ENCODE measurements around the gene DYNC1LI2.

The DYNC1LI2 gene

DNA sequence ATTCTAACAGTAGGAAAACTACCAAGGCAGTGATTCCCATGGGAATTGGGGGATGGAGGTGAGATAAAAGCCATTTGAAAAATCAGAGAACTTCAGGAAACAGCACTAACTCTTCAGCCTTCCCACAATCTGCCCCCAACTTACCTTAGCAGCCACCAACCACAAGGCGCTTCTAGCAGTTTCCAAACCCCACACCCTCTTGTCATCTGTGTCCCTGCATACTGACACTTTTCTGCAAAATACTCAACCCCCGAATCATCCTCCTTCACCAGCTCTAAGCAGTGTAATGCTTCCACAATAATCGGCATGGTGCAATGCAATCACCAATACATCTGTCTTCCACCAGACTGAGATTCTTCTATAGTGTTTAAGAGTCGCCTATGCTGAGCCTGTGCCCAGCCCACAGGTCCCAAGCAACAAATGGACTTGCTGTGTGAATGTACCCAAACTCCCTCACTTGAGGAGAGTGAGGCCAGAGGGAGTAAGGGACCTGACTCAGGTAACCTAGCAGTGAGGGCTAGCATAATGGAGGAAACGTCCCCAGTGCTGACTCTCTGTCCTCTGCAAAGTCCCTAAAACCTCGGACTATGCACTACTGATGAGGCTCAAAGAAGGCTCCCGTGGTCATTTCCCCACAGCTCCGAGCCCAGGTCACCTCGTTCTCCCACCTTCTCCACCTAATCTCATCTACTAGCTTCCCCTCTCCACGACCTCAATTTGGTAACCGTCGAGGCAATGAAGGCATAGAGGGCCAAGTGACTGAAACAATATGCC lies 943 bp downstream of the DYNC1LI2 start:
- peaks cover 42% of the 10 kb centered on the region for H3K4me1 Mint-ChIP-seq (ENCODE audit: low read depth)

DNA sequence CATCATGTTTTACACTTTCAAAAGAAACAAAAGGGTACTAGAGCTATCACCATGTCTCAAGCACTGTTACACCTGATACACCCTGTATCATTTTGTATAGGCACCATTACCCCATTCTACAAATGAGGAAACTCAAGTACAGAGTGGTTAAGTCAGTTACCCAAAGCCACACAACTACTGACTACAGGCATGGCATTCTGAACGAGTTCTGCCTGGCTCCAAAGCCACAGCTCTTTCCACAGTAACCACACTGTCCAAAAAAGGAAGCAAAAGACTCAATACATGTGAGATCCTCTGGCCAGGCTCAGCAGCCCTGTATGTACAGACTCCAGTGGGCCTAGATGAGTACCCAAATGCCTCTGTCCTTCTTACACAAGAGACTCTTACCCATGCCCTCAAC lies 4.7 kb downstream of the DYNC1LI2 start:
- Mint-ChIP-seq H3K36me3 (no peaks in the 10 kb centered on the region), H3K27me3 (no peaks in the 10 kb centered on the region), H3K4me3 (peak overlapping the region; percentile 15), H3K27ac (peak overlapping the region; percentile 4), H3K4me1 (ENCODE audit: low read depth) (peaks cover 38% of the 10 kb centered on the region), H3K9me3 (ENCODE audit: low read depth) (no peaks in the 10 kb centered on the region)

More for the DNA sequence above, 943 bp downstream of the DYNC1LI2 start:
- Mint-ChIP-seq H3K36me3 (no peaks in the 10 kb centered on the region), H3K27me3 (peaks cover 1% of the 10 kb centered on the region), H3K9me3 (ENCODE audit: low read depth) (no peaks in the 10 kb centered on the region), H3K4me3 (peak overlapping the region; percentile 95), H3K27ac (peak overlapping the region; percentile 92)

DNA sequence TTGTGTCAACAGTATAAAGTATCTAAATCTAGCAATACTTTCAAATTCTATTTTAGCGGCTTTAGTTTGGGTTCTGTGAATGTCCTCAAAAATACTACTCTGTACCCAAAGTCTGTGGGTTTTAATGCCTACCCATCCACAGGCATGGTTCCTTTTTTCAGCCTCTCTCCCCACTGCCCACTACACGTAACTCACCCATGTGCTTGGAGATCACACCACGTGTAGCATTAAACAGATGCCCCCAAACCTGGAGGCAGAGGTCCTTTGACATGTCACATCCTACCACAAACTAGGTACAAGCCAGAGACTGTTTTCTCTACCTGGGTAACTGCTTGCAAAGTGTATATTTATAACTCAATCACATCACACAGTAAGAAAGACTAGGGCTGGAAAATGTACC lies 5.4 kb downstream of the DYNC1LI2 start:
- no peaks in the 10 kb centered on the region for H3K9me3 Mint-ChIP-seq (ENCODE audit: low read depth)
- H3K27ac Mint-ChIP-seq, result no peak overlapping the region
- peaks cover 41% of the 10 kb centered on the region for H3K4me1 Mint-ChIP-seq (ENCODE audit: low read depth)
- no peak overlapping the region for H3K4me3 Mint-ChIP-seq
- H3K36me3 Mint-ChIP-seq, result peaks cover 2% of the 10 kb centered on the region
- H3K27me3 Mint-ChIP-seq, result no peaks in the 10 kb centered on the region

DNA sequence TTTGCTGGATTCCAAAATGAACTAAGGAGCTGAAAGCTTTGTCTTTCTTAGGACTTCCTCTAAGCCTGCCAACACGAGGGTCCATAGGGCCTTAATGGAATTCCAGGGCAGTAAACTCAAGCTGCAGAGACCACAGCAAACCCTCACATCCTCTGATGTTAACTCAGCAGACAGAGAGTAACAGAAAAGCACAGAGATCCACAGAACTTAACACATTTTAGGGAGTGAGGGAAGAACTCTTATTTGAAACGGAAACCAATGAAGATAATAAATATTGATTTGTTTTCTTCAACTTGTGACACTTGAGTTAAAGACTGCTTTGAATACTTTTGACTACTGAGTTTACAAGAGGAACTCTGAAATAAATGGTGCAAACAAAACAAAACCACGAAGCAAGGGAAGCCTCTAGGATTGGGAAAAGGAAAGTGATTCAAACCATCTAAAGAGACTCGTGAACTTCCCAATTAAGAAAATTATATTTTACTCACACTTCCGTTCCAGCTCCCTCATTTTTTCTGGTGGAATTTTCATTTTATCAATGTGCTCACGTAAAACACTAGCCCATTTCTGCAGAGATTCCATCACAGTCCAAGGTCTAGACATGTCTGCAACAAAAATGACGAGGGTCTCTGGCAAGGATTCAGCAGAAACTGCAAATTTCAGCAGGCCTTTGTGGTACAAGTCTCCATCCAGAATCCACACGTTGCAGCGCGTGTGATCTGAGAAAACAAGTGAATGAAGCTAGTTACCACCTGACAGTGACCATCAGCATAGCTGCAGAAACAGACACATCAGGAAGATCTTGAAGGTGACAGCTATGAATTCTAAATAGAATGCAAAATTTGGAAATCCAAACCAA lies 9.2 kb downstream of the DYNC1LI2 start:
- Mint-ChIP-seq H3K4me3 (no peak overlapping the region), H3K36me3 (peaks cover 3% of the 10 kb centered on the region), H3K27me3 (no peaks in the 10 kb centered on the region), H3K27ac (no peak overlapping the region), H3K4me1 (ENCODE audit: low read depth) (peaks cover 27% of the 10 kb centered on the region), H3K9me3 (ENCODE audit: low read depth) (no peaks in the 10 kb centered on the region)

DNA sequence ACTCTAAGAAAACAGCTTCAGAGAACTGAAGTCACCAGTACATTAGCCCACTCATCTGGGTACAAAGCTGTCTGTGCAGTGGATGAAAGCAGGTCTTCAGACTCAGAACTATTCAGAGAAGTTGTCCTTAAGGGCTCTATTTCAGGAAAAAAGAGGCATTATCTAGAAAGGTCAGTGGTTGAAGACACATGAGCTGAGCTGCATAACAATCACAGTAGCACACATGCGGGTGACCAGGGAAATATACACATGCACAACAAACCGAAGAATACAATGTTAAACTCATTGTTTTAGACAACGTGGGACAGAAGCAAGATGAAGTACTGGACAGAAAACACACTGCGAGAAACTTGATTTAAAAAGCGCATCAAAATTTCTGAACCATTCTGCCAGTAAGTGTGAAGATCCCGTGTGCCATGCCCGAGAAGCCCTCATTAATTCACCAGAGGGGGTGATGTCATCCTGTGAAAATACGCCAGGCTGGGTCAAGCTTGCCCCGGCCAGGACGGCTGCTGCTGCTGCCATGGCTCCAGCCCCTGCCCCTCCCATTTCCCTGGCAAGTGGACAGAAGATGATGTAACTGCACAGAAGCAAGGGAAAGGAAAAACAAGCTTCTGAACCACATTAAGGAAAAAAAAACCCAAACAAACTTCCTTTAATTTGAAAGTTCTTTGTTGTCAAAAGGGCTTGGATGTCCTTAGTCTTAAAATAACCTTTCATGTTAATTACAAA lies 10.1 kb downstream of the DYNC1LI2 start:
- Mint-ChIP-seq H3K36me3 (peaks cover 3% of the 10 kb centered on the region), H3K9me3 (ENCODE audit: low read depth) (no peaks in the 10 kb centered on the region), H3K27me3 (no peaks in the 10 kb centered on the region), H3K4me1 (ENCODE audit: low read depth) (peaks cover 21% of the 10 kb centered on the region), H3K27ac (peak overlapping the region; percentile 17), H3K4me3 (no peak overlapping the region)

DNA sequence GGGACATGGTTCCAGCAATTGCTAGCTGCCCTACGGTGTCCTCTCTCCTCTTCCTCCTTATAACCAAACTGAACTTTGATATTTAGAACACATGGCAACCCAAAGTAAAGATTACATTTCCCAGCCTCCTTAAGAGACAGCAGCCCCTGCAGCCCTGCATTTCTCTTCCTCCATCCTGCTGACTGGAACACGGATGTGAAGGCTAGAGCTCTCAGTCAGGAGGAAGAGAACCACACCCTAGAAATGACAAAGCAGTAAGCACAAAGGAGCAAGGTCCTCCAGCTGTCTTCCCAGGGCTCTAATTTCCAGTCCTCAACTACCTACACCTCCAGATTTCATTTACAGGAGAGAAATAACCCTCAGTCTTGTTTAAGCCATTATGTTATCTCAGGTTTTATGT lies 10.9 kb downstream of the DYNC1LI2 start:
- no peak overlapping the region for H3K4me3 Mint-ChIP-seq
- H3K36me3 Mint-ChIP-seq, result peaks cover 3% of the 10 kb centered on the region
- H3K9me3 Mint-ChIP-seq (ENCODE audit: low read depth), result no peaks in the 10 kb centered on the region
- no peak overlapping the region for H3K27ac Mint-ChIP-seq
- no peaks in the 10 kb centered on the region for H3K27me3 Mint-ChIP-seq
- peaks cover 18% of the 10 kb centered on the region for H3K4me1 Mint-ChIP-seq (ENCODE audit: low read depth)

DNA sequence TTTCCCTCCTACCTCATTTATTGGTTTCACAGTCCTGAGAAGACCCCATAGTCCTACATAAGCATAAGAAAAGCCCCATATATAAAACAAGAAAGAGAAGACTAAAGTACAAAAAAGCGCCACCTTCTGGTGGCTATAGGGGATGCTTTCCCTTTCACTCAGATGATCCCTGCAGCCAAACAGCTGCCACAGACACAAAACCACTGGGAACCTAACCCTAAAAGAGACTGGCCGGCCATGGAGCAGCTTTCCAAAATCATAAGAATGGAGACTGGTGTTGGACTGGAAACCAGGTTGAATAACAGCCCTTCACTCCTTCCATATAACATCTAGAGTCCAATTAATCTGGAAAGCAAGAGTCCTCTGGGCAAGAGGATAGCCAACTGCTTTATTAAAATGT lies 11.4 kb downstream of the DYNC1LI2 start:
- H3K27ac Mint-ChIP-seq, result no peak overlapping the region
- H3K27me3 Mint-ChIP-seq, result no peaks in the 10 kb centered on the region
- peaks cover 18% of the 10 kb centered on the region for H3K4me1 Mint-ChIP-seq (ENCODE audit: low read depth)
- peaks cover 3% of the 10 kb centered on the region for H3K36me3 Mint-ChIP-seq
- no peaks in the 10 kb centered on the region for H3K9me3 Mint-ChIP-seq (ENCODE audit: low read depth)
- H3K4me3 Mint-ChIP-seq, result no peak overlapping the region

DNA sequence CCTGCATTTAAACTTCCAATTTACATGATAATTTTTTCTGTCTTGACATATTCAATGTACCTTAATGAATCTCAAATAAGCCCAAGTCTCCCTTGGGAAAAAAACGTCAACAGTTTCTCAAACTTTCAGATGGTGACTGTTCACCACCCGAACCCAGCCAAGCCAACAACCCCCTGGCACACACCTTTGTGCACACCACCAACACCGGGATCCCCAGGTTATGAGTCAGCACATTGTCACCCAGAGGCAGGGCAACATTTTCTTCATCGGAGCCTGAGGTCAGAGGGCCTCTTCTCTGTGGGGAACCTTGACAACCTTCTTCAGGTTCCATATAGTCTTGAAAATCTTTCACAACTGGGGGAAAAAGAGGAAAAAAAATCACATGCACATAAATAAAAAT lies 15.5 kb downstream of the DYNC1LI2 start:
- H3K36me3 Mint-ChIP-seq, result peaks cover 7% of the 10 kb centered on the region
- no peaks in the 10 kb centered on the region for H3K27me3 Mint-ChIP-seq
- H3K4me1 Mint-ChIP-seq (ENCODE audit: low read depth), result peaks cover 13% of the 10 kb centered on the region
- H3K27ac Mint-ChIP-seq, result peak overlapping the region; percentile 50
- H3K4me3 Mint-ChIP-seq, result no peak overlapping the region
- H3K9me3 Mint-ChIP-seq (ENCODE audit: low read depth), result no peaks in the 10 kb centered on the region

DNA sequence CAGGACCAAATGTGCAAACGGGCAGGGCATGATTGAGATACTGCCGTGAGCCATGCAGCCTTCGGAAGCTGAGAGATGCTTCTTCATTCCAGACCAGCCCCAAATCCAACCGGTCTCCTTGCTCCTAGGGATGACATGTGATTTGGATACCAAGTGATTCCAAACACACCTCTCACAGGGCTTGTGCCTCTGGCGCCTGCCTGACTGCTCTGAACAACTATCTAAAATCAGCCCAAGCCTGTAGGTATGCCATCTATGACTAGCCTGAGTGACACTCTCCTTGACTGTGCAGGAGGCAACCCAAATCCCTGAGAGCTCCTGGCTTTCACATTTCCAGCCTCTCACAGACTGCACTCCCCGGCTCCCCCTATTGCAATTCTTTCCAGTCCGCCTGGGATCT lies 20.3 kb downstream of the DYNC1LI2 start:
- peaks cover 6% of the 10 kb centered on the region for H3K4me1 Mint-ChIP-seq (ENCODE audit: low read depth)

DNA sequence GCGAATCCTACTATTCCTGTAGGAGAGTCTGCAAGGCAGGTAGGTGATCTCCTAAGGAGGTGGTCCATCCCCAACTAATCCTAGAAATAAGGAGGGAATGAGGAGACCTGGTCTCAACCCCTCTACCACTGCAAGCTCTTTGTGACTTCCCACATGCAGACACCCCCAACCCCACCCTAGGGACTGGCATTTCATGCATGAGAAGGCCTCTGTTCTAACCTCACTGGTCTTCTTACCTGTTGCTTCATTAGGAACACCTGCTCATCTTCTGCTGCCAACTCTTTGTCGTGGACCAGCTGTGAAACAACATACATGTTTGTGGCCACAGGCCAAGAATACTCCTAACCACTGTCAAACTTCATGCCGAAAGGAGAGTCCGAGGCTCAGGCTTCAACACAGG lies 22.6 kb downstream of the DYNC1LI2 start:
- peaks cover 6% of the 10 kb centered on the region for H3K4me1 Mint-ChIP-seq (ENCODE audit: low read depth)
- H3K27ac Mint-ChIP-seq, result no peak overlapping the region
- no peaks in the 10 kb centered on the region for H3K27me3 Mint-ChIP-seq
- H3K9me3 Mint-ChIP-seq (ENCODE audit: low read depth), result no peaks in the 10 kb centered on the region
- peaks cover 10% of the 10 kb centered on the region for H3K36me3 Mint-ChIP-seq
- H3K4me3 Mint-ChIP-seq, result no peak overlapping the region

More for the DNA sequence above, 20.3 kb downstream of the DYNC1LI2 start:
- Mint-ChIP-seq H3K4me3 (no peak overlapping the region), H3K36me3 (peaks cover 10% of the 10 kb centered on the region), H3K27me3 (no peaks in the 10 kb centered on the region), H3K9me3 (ENCODE audit: low read depth) (no peaks in the 10 kb centered on the region), H3K27ac (no peak overlapping the region)

DNA sequence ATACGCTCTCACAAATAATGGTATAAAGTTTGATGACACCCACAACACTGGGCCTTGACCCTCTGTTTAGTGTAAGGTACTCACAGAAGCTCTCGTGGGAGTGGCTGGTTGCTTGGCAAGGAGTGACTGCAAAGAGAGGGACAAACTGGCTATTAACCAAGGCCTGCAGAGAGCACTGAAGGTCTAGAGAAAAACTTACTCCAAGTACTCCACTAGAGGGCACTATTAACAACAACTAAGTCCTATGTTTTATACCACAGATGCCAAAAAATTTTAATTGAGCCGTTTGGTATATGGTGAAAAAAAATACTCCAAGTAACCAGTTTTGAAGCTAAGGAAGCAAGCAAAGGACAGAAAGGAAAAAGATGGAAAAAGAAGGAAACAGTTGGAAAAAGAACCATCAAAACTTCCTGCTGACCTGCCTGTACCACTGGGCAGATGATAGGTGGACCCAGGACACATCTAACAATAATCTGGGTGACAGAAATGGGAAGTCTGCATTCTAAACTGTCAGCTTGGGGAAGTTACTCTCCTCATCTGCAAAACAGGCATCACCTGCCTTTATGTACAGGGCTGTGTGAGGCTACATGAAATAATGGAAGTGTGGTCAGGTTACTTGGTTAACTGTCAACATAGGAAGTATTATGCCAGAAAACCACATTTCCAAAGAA lies 23.2 kb downstream of the DYNC1LI2 start:
- H3K9me3 Mint-ChIP-seq (ENCODE audit: low read depth), result no peaks in the 10 kb centered on the region
- H3K4me3 Mint-ChIP-seq, result no peak overlapping the region
- peaks cover 6% of the 10 kb centered on the region for H3K4me1 Mint-ChIP-seq (ENCODE audit: low read depth)
- no peaks in the 10 kb centered on the region for H3K27me3 Mint-ChIP-seq
- H3K27ac Mint-ChIP-seq, result peak overlapping the region; percentile 42
- peaks cover 12% of the 10 kb centered on the region for H3K36me3 Mint-ChIP-seq

DNA sequence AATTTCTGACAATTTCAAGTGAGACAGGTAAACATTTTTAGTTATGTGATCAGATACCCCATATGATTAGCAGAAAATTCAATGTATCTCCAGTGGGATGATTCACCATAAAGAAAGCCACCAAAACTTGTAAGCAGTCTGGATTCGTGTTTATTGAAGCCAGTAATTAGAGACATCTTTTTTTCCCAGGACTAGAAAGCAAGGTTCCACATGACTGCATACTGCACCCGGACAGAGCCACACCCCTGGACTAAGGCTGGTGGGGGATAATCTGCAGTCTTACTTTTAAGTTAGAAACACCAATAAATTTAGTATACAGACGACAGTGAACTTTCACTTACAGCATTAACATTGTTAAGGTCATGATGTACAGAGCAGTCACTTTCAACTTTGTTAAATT lies 30.6 kb downstream of the DYNC1LI2 start:
- H3K4me3 Mint-ChIP-seq, result no peak overlapping the region
- peaks cover 2% of the 10 kb centered on the region for H3K36me3 Mint-ChIP-seq
- H3K4me1 Mint-ChIP-seq (ENCODE audit: low read depth), result no peaks in the 10 kb centered on the region
- no peaks in the 10 kb centered on the region for H3K27me3 Mint-ChIP-seq
- H3K9me3 Mint-ChIP-seq (ENCODE audit: low read depth), result no peaks in the 10 kb centered on the region
- no peak overlapping the region for H3K27ac Mint-ChIP-seq

DNA sequence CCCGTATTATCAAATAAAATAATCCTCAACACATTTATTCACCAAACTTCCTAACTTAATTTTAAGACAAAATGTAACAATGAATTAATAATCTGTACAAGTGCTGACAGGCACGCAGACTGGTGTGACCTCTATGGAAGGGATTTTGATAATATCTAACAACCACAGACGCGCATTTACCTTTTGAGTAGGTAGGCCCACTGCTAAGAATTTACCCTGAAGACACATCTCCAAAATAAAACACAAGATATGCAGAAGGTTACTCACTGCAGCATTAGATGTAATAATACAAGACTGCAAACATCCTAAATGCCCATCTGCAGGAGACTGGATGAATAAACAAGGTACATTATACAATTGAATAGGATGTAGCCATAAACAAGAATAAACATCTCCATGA lies 32.2 kb downstream of the DYNC1LI2 start:
- H3K36me3 Mint-ChIP-seq, result peaks cover 2% of the 10 kb centered on the region
- no peak overlapping the region for H3K4me3 Mint-ChIP-seq
- H3K9me3 Mint-ChIP-seq (ENCODE audit: low read depth), result no peaks in the 10 kb centered on the region
- no peak overlapping the region for H3K27ac Mint-ChIP-seq
- no peaks in the 10 kb centered on the region for H3K27me3 Mint-ChIP-seq
- no peaks in the 10 kb centered on the region for H3K4me1 Mint-ChIP-seq (ENCODE audit: low read depth)

DNA sequence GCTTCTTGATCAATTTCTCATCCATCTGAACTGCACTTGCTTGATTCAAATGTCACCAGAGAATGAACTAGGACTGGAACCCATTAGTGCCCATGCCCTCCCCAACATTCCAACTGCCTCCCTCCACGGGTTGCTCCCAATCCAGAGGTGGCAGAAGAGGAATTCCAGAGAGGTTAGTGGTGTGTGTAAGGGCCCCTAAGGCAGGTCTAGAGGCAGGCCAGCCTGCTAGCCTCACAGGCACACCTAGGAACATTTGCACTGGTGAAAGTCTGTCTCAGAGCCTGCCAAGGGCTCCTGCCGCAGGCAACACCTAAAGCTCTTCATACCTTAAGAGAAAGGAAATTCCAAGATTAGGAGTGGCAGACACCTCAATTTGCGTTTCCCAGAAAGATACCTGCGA lies 33.6 kb downstream of the DYNC1LI2 start:
- no peaks in the 10 kb centered on the region for H3K36me3 Mint-ChIP-seq
- no peaks in the 10 kb centered on the region for H3K9me3 Mint-ChIP-seq (ENCODE audit: low read depth)
- no peaks in the 10 kb centered on the region for H3K27me3 Mint-ChIP-seq
- H3K4me3 Mint-ChIP-seq, result no peak overlapping the region
- no peaks in the 10 kb centered on the region for H3K4me1 Mint-ChIP-seq (ENCODE audit: low read depth)
- H3K27ac Mint-ChIP-seq, result no peak overlapping the region

Data from activated naive CD8-positive, alpha-beta T cell (primary cell).